Measurements from ENCODE around the gene TRIB2.

The TRIB2 gene

GRCh38 chr2:12754643-12755042 lies 37.9 kb downstream of the TRIB2 start:
- DNase-seq: no peak

DNA sequence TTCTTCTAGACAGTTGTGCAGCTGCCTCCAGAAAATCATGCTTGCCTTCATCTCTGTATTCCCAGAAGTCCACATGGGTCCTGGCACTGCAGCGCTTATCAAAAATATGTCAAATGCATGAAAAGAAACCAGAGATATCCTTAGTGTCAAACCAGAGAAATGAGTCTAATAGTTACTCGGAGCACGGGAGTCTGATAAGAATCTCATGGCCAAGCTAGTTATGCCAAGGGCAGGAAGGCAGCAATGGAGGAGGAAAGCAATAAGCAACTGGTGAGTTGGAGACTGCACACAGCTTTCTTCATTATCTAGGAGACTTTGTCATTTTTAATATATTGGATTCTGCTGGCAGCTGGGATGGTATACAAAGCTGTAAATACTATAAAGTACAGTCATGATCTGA lies 38.6 kb downstream of the TRIB2 start:
- no peak for DNase-seq

GRCh38 chr2:12759248-12759647 lies 42.5 kb downstream of the TRIB2 start:
- DNase-seq: no peak

DNA sequence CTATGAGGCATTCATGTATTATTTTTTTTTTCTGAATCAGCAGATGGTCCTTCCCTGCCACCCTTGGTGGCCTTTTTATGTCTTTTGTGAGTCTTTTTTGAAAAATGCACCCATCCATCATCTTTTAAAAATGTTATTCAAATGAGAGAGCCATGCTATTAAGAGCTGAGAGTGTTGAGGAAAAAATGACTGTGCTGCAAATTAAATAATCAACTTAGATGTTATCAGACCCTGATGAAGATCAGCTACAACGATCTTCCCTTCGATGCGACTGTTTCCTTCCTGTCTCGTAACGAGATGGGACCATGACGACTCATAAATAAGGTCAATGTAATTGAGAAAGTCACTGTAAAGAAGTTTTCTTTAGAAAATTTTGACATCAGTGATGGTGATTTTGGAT lies 44.4 kb downstream of the TRIB2 start:
- peak in 1 of 2 donors; percentile 8 for DNase-seq

GRCh38 chr2:12762337-12762736 lies 45.6 kb downstream of the TRIB2 start:
- no peak for DNase-seq

DNA sequence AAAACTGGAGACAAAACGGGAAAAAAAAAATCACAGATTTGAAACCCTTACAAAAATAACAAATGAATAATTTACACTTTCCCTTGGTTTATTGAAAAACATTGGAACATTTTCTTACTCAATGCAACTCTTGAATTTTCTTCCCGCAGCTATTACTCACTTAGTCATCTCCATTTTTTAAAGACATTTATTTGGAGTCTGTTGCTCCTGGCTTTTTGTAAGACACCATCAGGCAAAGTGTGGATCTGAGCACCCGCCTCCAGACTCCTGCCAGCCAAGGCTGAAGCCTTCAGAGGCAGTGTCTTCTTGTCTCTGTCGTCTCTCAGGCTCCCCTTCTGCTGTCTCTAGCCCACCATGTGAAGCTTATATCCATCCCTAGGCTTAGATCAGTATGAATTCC lies 46.2 kb downstream of the TRIB2 start:
- no peak for DNase-seq

GRCh38 chr2:12763486-12763885 lies 46.8 kb downstream of the TRIB2 start:
- no peak for DNase-seq

GRCh38 chr2:12764075-12764730 lies 47.5 kb downstream of the TRIB2 start:
- no peak for DNase-seq

GRCh38 chr2:12764849-12765605 lies 48.3 kb downstream of the TRIB2 start:
- DNase-seq: no peak

- DNase-seq: no peak
These were observed 49.7 kb downstream of the TRIB2 start for GRCh38 chr2:12766421-12766879.

GRCh38 chr2:12767541-12767940 lies 50.8 kb downstream of the TRIB2 start:
- DNase-seq: no peak

DNA sequence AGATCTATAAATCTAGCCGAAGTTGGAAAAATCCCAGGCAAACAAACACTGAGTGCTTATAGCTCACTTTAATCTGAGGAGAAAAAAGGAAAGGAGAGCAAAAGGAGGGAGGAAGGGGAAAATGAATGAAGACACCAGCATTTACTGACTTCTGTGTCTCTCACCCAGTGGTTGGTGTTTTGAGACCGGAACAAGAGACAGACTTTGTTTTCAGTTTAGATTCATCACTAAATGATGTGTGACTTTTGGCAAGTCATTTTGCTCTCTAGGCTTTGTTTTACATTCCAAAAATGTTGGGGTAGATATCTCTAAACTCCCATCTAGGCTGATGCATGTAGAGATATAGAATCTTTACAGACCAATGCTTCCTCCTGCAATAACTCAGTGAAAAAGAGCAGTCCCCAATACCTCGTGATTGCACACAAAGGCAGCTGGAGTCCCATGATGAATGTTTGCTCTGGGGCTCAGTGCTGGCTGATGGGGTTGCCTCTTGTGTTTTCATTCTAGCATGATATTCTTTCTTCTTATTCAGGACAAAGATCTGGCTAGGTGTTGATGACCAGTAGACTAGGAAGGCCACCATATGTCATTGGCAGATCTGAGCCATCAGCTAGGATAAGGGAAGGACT lies 51.4 kb downstream of the TRIB2 start:
- no peak for DNase-seq

- DNase-seq: no peak
These were observed 52.9 kb downstream of the TRIB2 start for GRCh38 chr2:12769492-12770105.

DNA sequence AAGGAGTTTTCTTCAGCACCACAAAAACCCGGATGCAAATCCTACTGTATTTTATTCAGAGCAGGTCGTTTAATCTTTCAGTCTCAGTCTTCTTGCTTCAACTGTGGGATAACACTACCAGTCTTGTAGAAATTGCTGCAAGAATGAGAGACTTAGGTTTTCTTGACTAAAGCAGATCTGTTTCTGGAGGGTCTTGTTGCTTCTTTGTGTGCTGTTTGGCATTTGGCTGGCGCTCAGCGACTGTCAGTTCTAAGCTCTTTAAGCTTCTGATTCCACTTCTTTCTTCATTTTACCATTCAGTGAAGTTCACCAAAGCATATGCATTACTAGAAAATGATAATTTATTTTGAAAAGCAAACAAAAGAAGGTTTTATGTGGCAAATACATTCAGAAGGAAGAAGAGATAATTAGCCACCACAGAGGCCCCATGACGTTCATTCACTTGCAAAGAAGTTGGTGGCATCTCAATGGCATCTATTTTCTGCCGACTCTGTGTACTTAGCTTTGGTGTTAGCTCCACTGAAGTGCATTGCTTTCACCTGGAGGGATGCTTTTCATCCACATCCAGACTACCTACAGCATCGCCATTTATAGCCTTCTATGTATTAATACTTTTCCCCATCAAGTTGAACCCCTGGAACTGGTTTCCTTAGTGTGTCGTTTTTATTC lies 53.7 kb downstream of the TRIB2 start:
- no peak for DNase-seq

GRCh38 chr2:12771154-12771553 lies 54.4 kb downstream of the TRIB2 start:
- no peak for DNase-seq

GRCh38 chr2:12773586-12774394 lies 57.1 kb downstream of the TRIB2 start:
- no peak for DNase-seq

GRCh38 chr2:12774395-12774727 lies 57.6 kb downstream of the TRIB2 start:
- no peak for DNase-seq

DNA sequence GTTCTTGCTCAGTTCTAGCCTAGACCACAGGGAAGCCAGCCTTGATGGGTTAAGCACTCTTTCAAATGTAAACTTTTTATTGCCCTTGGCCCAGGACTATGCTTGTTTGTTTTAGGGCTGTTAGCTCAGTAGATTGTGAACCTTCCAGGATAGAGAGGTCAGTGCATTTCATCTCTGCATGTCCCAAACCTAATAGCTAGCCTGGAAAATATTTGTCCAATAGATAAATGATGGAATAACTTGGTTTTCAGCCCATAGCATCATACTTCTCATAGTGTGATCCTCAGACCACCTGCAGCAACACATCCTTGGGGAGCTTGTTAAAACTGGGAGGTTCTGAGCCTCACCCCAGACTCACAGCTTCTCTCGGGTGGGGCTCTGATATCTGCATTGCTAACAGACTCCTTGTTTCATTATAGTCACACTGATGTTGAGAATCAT lies 59.8 kb downstream of the TRIB2 start:
- no peak for DNase-seq

DNA sequence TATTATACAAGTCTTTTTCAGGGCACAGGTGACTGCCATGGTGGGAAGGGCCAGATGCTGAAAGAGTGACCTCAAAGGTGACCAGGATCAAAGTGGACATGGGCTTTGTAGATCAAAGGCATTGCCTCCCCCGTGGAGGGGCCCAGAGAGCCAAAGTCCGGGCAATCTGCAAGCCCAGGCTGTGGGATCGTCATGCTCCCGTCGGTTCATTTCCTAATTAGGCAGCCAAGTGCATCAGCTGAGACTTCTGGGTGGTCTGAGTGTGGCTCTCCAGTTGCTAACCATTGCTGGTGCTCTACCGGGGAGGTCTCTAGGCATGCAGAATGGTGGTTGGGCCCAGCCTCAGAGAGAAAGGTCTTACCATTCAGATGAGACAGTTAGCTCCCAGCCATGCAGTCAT lies 61.6 kb downstream of the TRIB2 start:
- DNase-seq: no peak

GRCh38 chr2:12778811-12779579 lies 62.3 kb downstream of the TRIB2 start:
- DNase-seq: no peak

DNA sequence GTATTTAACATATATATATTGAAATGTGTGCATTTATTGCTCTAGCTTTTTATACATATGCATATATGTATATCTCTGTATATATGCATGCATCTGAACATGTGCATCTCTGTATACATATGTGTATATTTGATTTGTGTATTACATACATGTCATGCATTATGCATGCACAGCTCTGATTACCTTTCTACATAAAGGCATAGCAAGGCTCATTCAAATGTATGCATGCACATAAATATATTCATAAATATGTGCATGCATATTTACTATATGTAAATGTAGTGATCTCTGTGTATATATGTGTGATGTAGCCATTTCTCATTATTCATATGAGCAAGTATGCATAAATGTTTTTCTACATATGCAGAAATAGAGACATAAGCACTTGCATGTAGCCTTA lies 64.6 kb downstream of the TRIB2 start:
- no peak for DNase-seq
